OCI-LY7 (cell line): Measurements from ENCODE around the gene XPNPEP2. TPM values are rescaled to one million over a fixed set of nuclear protein-coding genes. Genes with fewer than 3 reads are reported as not detected.

ENCODE experiments used
- BruUV-seq: library from RNA; stranded (reverse); fragments of 400-500 nt; replicated peaks from 2 replicates; lab custom pipeline; 2021; lab: Mats Ljungman, UMichigan
- CTCF ChIA-PET: fragments of 300-600 bp; sonication (Branson Sonifier 250); formaldehyde crosslinking; loops from one replicate; lab custom pipeline; 2022; ENCODE audit warnings: antibody characterized with exemption; ENCODE audit not compliant: unreplicated experiment; lab: Charles Lee
- POLR2A ChIA-PET: fragments of 300-600 bp; sonication (Branson Sonifier 250); formaldehyde crosslinking; loops from one replicate; lab custom pipeline; 2022; ENCODE audit warnings: antibody characterized with exemption; lab: Charles Lee
- DNase-seq: peaks from one replicate; pipeline ENCODE4 v3.0.0-alpha.2; 2015; ENCODE audit warnings: low spot score
- H2AFZ ChIP-seq: fragments of 200-600 bp; sonication (generic), shearing (Covaris generic); 2 replicates; pipeline ENCODE4 v1.6.1; 2014; ENCODE audit warnings: mild to moderate bottlenecking, antibody characterized with exemption, low read length, moderate library complexity
- H3K27ac ChIP-seq: fragments of 200-600 bp; sonication (generic); 2 replicates; pipeline ENCODE4 v1.5.1; 2014; ENCODE audit warnings: mixed run types, low read depth, mild to moderate bottlenecking, moderate library complexity, low read length, inconsistent platforms; ENCODE audit not compliant: poor library complexity, severe bottlenecking
- H3K36me3 ChIP-seq: fragments of 200-600 bp; sonication (generic); 2 replicates; pipeline ENCODE4 v1.6.1; 2014; ENCODE audit warnings: mild to moderate bottlenecking, antibody characterized with exemption, low read length, moderate library complexity, mixed read lengths; ENCODE audit not compliant: insufficient read depth
- H3K4me1 ChIP-seq: fragments of 200-600 bp; sonication (generic); 2 replicates; pipeline ENCODE4 v1.5.1; 2014; ENCODE audit warnings: mild to moderate bottlenecking, low read length; ENCODE audit not compliant: insufficient read depth, poor library complexity, severe bottlenecking
- H3K4me2 ChIP-seq: fragments of 200-600 bp; sonication (generic); 2 replicates; pipeline ENCODE4 v1.6.1; 2014; ENCODE audit warnings: mild to moderate bottlenecking, low read length
- H3K4me3 ChIP-seq: fragments of 200-600 bp; sonication (generic); 2 replicates; pipeline ENCODE4 v1.5.1; 2014; ENCODE audit warnings: mild to moderate bottlenecking, low read depth, low read length; ENCODE audit not compliant: poor library complexity, severe bottlenecking
- H3K79me2 ChIP-seq: fragments of 200-600 bp; sonication (generic); 2 replicates; pipeline ENCODE4 v1.6.1; 2016; ENCODE audit warnings: low read depth, mild to moderate bottlenecking, low read length, moderate library complexity, mixed read lengths; ENCODE audit not compliant: insufficient read depth
- H3K9me2 ChIP-seq: fragments of 200-600 bp; sonication (generic); 2 replicates; pipeline ENCODE4 v1.6.1; 2016; ENCODE audit warnings: mild to moderate bottlenecking, low read length, mixed read lengths; ENCODE audit not compliant: insufficient read depth
- H3K9me3 ChIP-seq: fragments of 200-600 bp; sonication (generic); 2 replicates; pipeline ENCODE4 v1.6.1; 2014; ENCODE audit warnings: mild to moderate bottlenecking, mixed run types, low read length, mixed read lengths
- H4K20me1 ChIP-seq: fragments of 200-600 bp; sonication (generic); 2 replicates; pipeline ENCODE4 v1.6.1; 2014; ENCODE audit warnings: mild to moderate bottlenecking, antibody characterized with exemption, low read length, moderate library complexity, mixed read lengths; ENCODE audit not compliant: insufficient read depth
- CTCF ChIP-seq: fragments of 200-600 bp; sonication (generic); conservative IDR thresholded peaks from 2 replicates; pipeline ENCODE4 v1.5.1; 2014; ENCODE audit warnings: mild to moderate bottlenecking, antibody characterized with exemption, low read length, moderate library complexity, mixed read lengths
- EZH2phosphoT487 ChIP-seq: fragments of 200-600 bp; sonication (generic); IDR thresholded peaks from 2 replicates; pipeline ENCODE4 v1.6.1; 2018; ENCODE audit warnings: low read depth, borderline replicate concordance, mild to moderate bottlenecking, mixed run types, antibody characterized with exemption, low read length, moderate library complexity, mixed read lengths
- intact Hi-C: fragments of 100-400 bp; cut with micrococcal nuclease; formaldehyde crosslinking; loops from one replicate; pipeline ENCODE4 v1.10.0; 2022; ENCODE audit not compliant: unreplicated experiment
- total RNA-seq, 2 experiments: library from RNA; depleted of rRNA in 1 of 2; stranded (reverse); fragments of >200 nt in 1 of 2; shearing (Covaris generic) in 1 of 2; gene quantifications; 2 replicates each; pipeline ENCODE4 v1.2.3, GENCODE V29; 2014 to 2022

XPNPEP2 gene
- total RNA-seq, 2 experiments from 2014 or later: not detected

GRCh38 chrX:129695535-129695934 lies 43.2 kb upstream of the XPNPEP2 start:
- no peaks in the 10 kb centered on the region for H3K9me3 ChIP-seq
- H4K20me1 ChIP-seq: no peaks in the 10 kb centered on the region
- DNase-seq: no peak
- no peak for TF ChIP-seq CTCF
- TF ChIP-seq EZH2phosphoT487: no peak
- no peak overlapping the region for H3K27ac ChIP-seq
- H3K36me3 ChIP-seq: no peaks in the 10 kb centered on the region
- BruUV-seq: no TSS peak
- ChIA-PET CTCF (no interaction called here), POLR2A (interaction anchor here (0.8 kb wide), 1 partner anchor 14 kb away, joined by 4 read pairs; no protein-coding TSS in a partner anchor)
- no peak overlapping the region for H3K4me2 ChIP-seq
- intact Hi-C loops: no loop called here
- H3K79me2 ChIP-seq: no peaks in the 10 kb centered on the region
- no peak overlapping the region for H2AFZ ChIP-seq
- peaks cover 12% of the 10 kb centered on the region for H3K4me1 ChIP-seq
- no peaks in the 10 kb centered on the region for H3K9me2 ChIP-seq
- no peak overlapping the region for H3K4me3 ChIP-seq

- CTCF ChIA-PET: no interaction called here
- no peak for DNase-seq
- no peak for TF ChIP-seq EZH2phosphoT487
- TF ChIP-seq CTCF: no peak
Measured at GRCh38 chrX:129695937-129696336, 42.8 kb upstream of the XPNPEP2 start.

GRCh38 chrX:129696463-129697155 lies 42.2 kb upstream of the XPNPEP2 start:
- Histone ChIP-seq H3K4me1 (peaks cover 12% of the 10 kb centered on the region), H3K36me3 (no peaks in the 10 kb centered on the region), H3K9me2 (no peaks in the 10 kb centered on the region), H3K4me2 (peak overlapping the region; percentile 34), H3K79me2 (no peaks in the 10 kb centered on the region), H3K4me3 (no peak overlapping the region), H2AFZ (no peak overlapping the region), H3K27ac (no peak overlapping the region), H4K20me1 (no peaks in the 10 kb centered on the region), H3K9me3 (no peaks in the 10 kb centered on the region)
- ChIA-PET CTCF (no interaction called here), POLR2A (interaction anchor here (0.7 kb wide), 1 partner anchor 15 kb away, joined by 8 read pairs; no protein-coding TSS in a partner anchor)
- TF ChIP-seq EZH2phosphoT487: no peak
- TF ChIP-seq CTCF: no peak
- DNase-seq: peak; percentile 9
- intact Hi-C loops: no loop called here
- BruUV-seq: no TSS peak

More at GRCh38 chrX:129695937-129696336, 42.8 kb upstream of the XPNPEP2 start:
- Histone ChIP-seq H4K20me1 (no peaks in the 10 kb centered on the region), H3K4me1 (peaks cover 12% of the 10 kb centered on the region), H3K27ac (no peak overlapping the region), H3K9me2 (no peaks in the 10 kb centered on the region), H3K4me3 (no peak overlapping the region), H3K9me3 (no peaks in the 10 kb centered on the region), H3K79me2 (no peaks in the 10 kb centered on the region), H3K4me2 (no peak overlapping the region), H2AFZ (no peak overlapping the region), H3K36me3 (no peaks in the 10 kb centered on the region)
- no TSS peak for BruUV-seq
- intact Hi-C loops: no loop called here
- POLR2A ChIA-PET: interaction anchor here (0.8 kb wide), 1 partner anchor 15 kb away, joined by 4 read pairs; no protein-coding TSS in a partner anchor
